ENCODE results near the gene FRAT2.

DNA sequence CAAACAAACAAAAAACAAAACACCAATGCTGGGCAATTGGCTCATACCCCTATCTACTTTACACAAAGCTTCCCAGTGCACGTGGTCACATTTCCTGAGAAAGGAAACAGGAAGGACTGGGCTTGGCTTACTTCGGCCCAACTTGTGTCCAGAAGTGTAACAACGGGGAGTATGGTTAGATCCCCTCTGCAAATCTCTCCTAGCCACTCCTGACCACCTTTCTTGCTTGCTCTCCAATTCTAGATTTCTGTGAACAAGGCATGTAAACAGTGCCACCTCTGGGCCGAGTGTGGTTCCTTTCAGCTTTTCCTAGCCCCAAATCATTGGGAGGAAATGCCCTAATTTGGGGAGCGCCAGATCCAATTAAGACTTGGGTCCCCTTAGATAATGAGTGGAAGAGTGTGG is 21.0 kb upstream of the FRAT2 start:
- TF ChIP-seq, protein P1, sequence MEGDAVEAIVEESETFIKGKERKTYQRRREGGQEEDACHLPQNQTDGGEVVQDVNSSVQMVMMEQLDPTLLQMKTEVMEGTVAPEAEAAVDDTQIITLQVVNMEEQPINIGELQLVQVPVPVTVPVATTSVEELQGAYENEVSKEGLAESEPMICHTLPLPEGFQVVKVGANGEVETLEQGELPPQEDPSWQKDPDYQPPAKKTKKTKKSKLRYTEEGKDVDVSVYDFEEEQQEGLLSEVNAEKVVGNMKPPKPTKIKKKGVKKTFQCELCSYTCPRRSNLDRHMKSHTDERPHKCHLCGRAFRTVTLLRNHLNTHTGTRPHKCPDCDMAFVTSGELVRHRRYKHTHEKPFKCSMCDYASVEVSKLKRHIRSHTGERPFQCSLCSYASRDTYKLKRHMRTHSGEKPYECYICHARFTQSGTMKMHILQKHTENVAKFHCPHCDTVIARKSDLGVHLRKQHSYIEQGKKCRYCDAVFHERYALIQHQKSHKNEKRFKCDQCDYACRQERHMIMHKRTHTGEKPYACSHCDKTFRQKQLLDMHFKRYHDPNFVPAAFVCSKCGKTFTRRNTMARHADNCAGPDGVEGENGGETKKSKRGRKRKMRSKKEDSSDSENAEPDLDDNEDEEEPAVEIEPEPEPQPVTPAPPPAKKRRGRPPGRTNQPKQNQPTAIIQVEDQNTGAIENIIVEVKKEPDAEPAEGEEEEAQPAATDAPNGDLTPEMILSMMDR (IDR thresholded peaks at IDR 0.05; ENCODE audit: low read depth, low read length, poor library complexity, severe bottlenecking), result peak; percentile 29
- no peak for TF ChIP-seq EZH2phosphoT487 (IDR thresholded peaks at IDR 0.05; ENCODE audit: borderline replicate concordance, low read length)
